ENCODE results near the gene NEDD8.

Gene NEDD8

DNA sequence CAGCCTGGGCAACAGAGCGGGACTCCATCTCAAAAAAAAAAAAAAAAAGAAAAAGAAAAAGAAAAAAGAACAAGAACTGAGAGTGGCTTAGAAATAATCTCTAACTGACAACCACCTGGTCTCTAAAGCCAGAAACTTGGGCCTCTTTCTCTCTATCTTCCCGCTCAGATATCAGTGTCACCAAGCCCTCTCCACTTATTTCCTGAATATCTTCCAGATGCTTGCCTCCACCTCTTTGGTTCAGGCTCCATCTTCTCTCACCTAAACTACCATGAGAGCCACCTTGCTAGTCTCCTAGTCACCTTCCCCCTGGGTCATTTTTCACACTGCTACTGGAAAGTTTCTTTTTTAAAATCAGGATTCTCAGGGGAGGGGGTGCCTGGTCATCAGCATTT lies 35.1 kb downstream of the NEDD8 start:
- H3K4me3 ChIP-seq (ENCODE audit: insufficient read length, low read depth): no peak overlapping the region
- no peak for TF ChIP-seq SUZ12 (IDR thresholded peaks at IDR 0.05; ENCODE audit: extremely low read depth, insufficient read depth, insufficient read length)
- DNase-seq (ENCODE audit: low read depth, low spot score): no peak
- H3K4me1 ChIP-seq (ENCODE audit: insufficient read depth, insufficient read length): no peaks in the 10 kb centered on the region
- peaks cover 35% of the 10 kb centered on the region for H3K36me3 ChIP-seq (ENCODE audit: insufficient read depth, insufficient read length, low read length)
- H3K9ac ChIP-seq (ENCODE audit: insufficient read length, low read depth): no peak overlapping the region
- H3K9me3 ChIP-seq (ENCODE audit: insufficient read depth, low read length): peaks cover 24% of the 10 kb centered on the region
- H3K27me3 ChIP-seq (ENCODE audit: insufficient read depth, insufficient read length): no peaks in the 10 kb centered on the region

DNA sequence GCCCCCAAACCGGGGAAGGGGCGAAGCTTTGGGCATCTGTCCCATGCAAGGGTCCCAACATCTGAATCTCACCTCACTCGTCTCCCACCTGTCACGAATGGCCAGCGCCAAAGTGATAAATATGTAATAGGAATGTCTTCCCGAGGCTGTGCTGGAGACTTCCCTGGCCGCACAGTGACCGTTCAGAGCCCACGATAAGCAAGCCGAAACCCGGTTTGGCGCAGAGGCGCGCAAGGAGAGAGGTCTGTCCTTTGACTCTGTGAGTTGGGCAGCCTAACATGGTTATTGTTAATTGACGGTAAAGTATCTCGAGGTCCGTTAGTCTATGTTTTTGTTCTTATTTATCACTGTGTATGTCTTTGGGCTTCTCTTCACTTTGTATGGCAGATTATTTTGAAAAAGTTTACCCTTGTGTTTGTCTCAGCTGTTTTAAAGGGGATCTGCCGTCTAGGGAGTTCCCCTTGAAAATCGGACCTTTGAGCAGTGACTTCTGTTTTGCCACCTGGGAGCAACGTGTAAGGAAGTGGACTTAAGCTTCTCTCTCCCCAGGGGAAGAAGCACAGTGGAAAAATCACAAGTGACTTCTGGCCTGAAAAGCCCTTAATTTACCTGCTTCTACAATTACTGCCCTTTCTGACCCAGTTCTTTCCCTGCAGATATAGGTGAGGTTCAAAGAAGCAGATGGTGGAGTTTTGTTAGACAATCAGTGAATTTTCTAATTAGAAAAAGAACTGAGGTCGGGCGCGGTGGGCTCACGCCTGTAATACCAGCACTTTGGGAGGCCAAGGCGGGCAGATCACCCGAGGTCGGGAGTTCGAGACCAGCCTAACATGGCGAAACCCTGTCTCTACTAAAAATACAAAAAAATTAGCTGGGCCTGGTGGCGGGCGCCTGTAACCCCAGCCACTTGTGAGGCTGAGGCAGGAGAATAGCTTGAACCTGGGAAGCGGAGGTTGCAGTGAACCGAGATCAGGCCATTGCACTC lies 35.8 kb downstream of the NEDD8 start:
- TF ChIP-seq ZNF274 (IDR thresholded peaks at IDR 0.05; ENCODE audit: low read depth, low read length) (no peak), YY1 (IDR thresholded peaks at IDR 0.05; ENCODE audit: insufficient read depth, insufficient read length) (no peak), SUZ12 (IDR thresholded peaks at IDR 0.05; ENCODE audit: extremely low read depth, insufficient read depth, insufficient read length) (no peak)
- Histone ChIP-seq H3K27me3 (ENCODE audit: insufficient read depth, insufficient read length) (no peaks in the 10 kb centered on the region), H3K9ac (ENCODE audit: insufficient read length, low read depth) (peak overlapping the region; percentile 75), H3K4me1 (ENCODE audit: insufficient read depth, insufficient read length) (no peaks in the 10 kb centered on the region), H3K4me3 (ENCODE audit: insufficient read length, low read depth) (peak overlapping the region; percentile 72), H3K9me3 (ENCODE audit: insufficient read depth, low read length) (peaks cover 19% of the 10 kb centered on the region), H3K36me3 (ENCODE audit: insufficient read depth, insufficient read length, low read length) (peaks cover 35% of the 10 kb centered on the region)
- no peak for DNase-seq (ENCODE audit: low read depth, low spot score)

DNA sequence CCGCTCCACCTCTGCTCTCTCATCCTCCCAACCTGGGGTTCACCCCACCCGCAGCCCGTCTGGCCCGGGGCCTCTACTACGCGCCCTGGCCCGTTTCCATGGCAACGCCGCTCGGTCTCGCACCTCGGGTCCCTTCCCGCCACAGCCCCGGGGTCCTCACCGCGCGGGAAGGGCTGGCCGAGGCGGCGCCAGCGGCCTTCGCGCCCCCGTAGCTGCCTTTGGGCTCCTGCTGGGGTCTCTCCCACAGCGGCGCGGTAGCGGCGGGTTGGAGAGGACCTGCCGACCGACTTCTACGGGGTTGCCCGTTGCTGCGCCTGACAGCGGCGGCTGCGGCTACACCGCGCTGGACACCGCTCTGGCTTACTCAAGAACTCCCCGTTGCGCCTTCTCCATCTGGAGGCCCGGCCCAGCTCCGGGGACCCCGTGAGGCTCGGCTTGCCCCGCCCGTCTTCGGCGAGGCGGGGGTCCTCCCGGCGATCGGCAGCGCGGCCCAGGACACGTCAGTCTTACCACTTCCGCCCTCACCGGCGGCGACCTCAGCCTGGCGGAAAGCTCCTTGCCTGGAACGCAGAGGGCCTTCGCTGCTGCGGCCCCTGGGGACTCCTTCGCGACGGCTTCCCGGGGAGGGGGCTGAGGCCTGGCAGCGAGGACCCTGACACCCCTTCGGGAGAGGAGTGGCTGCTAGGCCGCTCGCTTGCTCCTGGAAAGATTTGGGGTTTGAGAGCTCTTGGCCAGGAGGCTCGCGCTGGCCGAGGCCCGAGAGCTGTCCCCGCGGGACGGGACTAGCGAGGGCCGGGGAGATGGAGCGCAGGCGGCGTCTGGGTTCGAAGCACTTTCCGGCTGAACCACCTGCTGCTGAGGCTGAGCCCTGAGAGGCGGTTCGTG lies 36.7 kb downstream of the NEDD8 start, which contains the start of gene TM9SF1:
Gene TM9SF1, minus strand, starts transcription at position 256 of the 885 bp plus-strand sequence. CDS start 422 bp downstream, outside the sequence.
- H3K9ac ChIP-seq (ENCODE audit: insufficient read length, low read depth): peak within 1 kb of the TSS; percentile 75
- no peaks in the 10 kb centered on the region for H3K27me3 ChIP-seq (ENCODE audit: insufficient read depth, insufficient read length)
- no peaks in the 10 kb centered on the region for H3K4me1 ChIP-seq (ENCODE audit: insufficient read depth, insufficient read length)
- H3K9me3 ChIP-seq (ENCODE audit: insufficient read depth, low read length): peaks cover 12% of the 10 kb centered on the region; the same call in 1 of the 2 replicates
- peak within 1 kb of the TSS; percentile 72 for H3K4me3 ChIP-seq (ENCODE audit: insufficient read length, low read depth)
- TF ChIP-seq SUZ12 (IDR thresholded peaks at IDR 0.05; ENCODE audit: extremely low read depth, insufficient read depth, insufficient read length): no peak
- TF ChIP-seq YY1 (IDR thresholded peaks at IDR 0.05; ENCODE audit: insufficient read depth, insufficient read length): no peak
- no peak for TF ChIP-seq ZNF274 (IDR thresholded peaks at IDR 0.05; ENCODE audit: low read depth, low read length)
- H3K36me3 ChIP-seq (ENCODE audit: insufficient read depth, insufficient read length, low read length): peaks cover 36% of the 10 kb centered on the region
- DNase-seq (ENCODE audit: low read depth, low spot score): peak; percentile 69

DNA sequence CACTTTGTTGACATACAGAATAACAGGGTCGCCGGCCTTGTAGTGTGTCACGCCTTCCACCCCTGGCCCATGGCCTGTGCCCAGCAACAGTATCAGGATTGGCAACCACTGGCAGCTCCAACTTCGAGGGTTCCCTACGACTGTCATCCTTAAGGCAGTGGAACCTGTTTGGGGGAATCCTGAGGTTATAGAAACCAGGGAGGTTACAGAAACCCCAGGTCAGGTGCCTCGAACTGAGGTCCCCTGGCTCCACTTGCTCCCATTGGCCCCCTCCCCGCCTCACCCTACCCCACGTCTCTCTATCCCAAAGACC lies 37.3 kb downstream of the NEDD8 start:
- Histone ChIP-seq H3K4me1 (ENCODE audit: insufficient read depth, insufficient read length) (no peaks in the 10 kb centered on the region), H3K4me3 (ENCODE audit: insufficient read length, low read depth) (peak overlapping the region; percentile 72)
- TF ChIP-seq YY1 (IDR thresholded peaks at IDR 0.05; ENCODE audit: insufficient read depth, insufficient read length) (no peak), SUZ12 (IDR thresholded peaks at IDR 0.05; ENCODE audit: extremely low read depth, insufficient read depth, insufficient read length) (no peak), ZNF274 (IDR thresholded peaks at IDR 0.05; ENCODE audit: low read depth, low read length) (no peak)

DNA sequence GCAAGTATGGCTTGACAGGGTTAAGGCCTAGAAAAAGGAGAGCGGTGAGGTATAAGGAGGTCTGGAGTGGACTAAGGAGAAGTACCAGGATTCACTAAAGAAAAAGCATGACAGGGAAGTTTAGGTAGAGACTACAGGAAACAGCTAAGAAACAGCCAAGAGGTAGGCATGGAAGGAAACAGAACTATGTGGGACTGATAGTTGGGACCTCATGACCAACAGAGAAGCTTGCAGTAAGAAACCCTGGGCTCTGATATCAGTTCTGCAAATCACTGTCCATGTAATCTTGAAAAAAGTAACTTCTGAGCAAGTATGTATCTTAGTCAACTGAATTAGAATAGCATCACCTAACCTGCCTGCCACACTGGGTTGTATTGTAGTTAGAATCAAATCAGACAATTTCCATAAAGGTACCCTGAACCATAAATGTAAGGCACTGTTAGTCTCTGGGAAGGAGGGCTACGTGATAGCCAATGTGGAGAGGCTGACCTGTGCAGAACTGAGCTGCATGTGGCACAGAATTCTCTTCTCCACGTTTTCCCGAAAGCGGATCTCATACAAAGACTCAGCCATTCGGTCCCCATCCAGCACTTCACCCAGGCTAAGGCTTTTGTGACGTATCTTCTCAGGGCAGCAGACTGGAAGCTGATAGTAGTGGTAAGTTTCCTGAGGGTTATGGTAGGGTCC lies 37.8 kb downstream of the NEDD8 start:
- H3K4me3 ChIP-seq (ENCODE audit: insufficient read length, low read depth): peak overlapping the region; percentile 72
- H3K27me3 ChIP-seq (ENCODE audit: insufficient read depth, insufficient read length): no peaks in the 10 kb centered on the region
- H3K9me3 ChIP-seq (ENCODE audit: insufficient read depth, low read length): peaks cover 7% of the 10 kb centered on the region; the same call in 1 of the 2 replicates
- H3K9ac ChIP-seq (ENCODE audit: insufficient read length, low read depth): peak overlapping the region; percentile 75
- H3K36me3 ChIP-seq (ENCODE audit: insufficient read depth, insufficient read length, low read length): peaks cover 43% of the 10 kb centered on the region
- peaks cover 2% of the 10 kb centered on the region for H3K4me1 ChIP-seq (ENCODE audit: insufficient read depth, insufficient read length)
- DNase-seq (ENCODE audit: low read depth, low spot score): no peak
- TF ChIP-seq YY1 (IDR thresholded peaks at IDR 0.05; ENCODE audit: insufficient read depth, insufficient read length) (no peak), ZNF274 (IDR thresholded peaks at IDR 0.05; ENCODE audit: low read depth, low read length) (no peak), SUZ12 (IDR thresholded peaks at IDR 0.05; ENCODE audit: extremely low read depth, insufficient read depth, insufficient read length) (no peak)

More for the DNA sequence above, 37.3 kb downstream of the NEDD8 start:
- H3K9ac ChIP-seq (ENCODE audit: insufficient read length, low read depth): peak overlapping the region; percentile 75
- no peak for DNase-seq (ENCODE audit: low read depth, low spot score)
- no peaks in the 10 kb centered on the region for H3K27me3 ChIP-seq (ENCODE audit: insufficient read depth, insufficient read length)
- peaks cover 41% of the 10 kb centered on the region for H3K36me3 ChIP-seq (ENCODE audit: insufficient read depth, insufficient read length, low read length)
- peaks cover 8% of the 10 kb centered on the region; the same call in 1 of the 2 replicates for H3K9me3 ChIP-seq (ENCODE audit: insufficient read depth, low read length)

DNA sequence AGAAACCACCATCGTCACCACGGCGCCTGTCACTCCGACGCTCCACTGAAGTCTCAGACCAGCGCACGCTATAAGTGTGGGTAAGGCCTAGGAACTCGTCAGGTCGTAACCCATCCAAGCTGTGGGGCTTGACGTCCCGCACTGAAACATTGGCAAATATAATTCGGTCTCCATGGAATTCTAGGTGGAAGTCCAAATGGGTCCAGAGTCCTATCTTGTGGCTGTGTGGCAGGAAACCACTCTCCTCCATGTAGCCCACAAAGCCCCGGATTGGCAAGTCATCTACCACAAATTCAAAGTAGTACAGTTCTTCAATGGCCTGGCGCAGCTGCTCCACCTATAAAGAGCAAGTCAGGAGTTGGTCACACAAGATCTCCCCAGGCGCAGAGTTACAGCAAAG lies 39.2 kb downstream of the NEDD8 start:
- TF ChIP-seq ZNF274 (IDR thresholded peaks at IDR 0.05; ENCODE audit: low read depth, low read length) (no peak), YY1 (IDR thresholded peaks at IDR 0.05; ENCODE audit: insufficient read depth, insufficient read length) (no peak), SUZ12 (IDR thresholded peaks at IDR 0.05; ENCODE audit: extremely low read depth, insufficient read depth, insufficient read length) (no peak)
- no peak overlapping the region for H3K9ac ChIP-seq (ENCODE audit: insufficient read length, low read depth)
- no peaks in the 10 kb centered on the region for H3K9me3 ChIP-seq (ENCODE audit: insufficient read depth, low read length)
- H3K4me3 ChIP-seq (ENCODE audit: insufficient read length, low read depth): no peak overlapping the region
- peaks cover 37% of the 10 kb centered on the region for H3K36me3 ChIP-seq (ENCODE audit: insufficient read depth, insufficient read length, low read length)
- H3K4me1 ChIP-seq (ENCODE audit: insufficient read depth, insufficient read length): peaks cover 2% of the 10 kb centered on the region
- no peaks in the 10 kb centered on the region for H3K27me3 ChIP-seq (ENCODE audit: insufficient read depth, insufficient read length)
- DNase-seq (ENCODE audit: low read depth, low spot score): no peak

Data from NT2/D1 (cell line).